ENCODE measurements around the gene DNAJC5.
"Not testable (repeated sequence)": the region's sequence is repeated elsewhere in the genome, so short reads cannot be mapped to it uniquely, and the experiment has no call there.

DNAJC5 gene

DNA sequence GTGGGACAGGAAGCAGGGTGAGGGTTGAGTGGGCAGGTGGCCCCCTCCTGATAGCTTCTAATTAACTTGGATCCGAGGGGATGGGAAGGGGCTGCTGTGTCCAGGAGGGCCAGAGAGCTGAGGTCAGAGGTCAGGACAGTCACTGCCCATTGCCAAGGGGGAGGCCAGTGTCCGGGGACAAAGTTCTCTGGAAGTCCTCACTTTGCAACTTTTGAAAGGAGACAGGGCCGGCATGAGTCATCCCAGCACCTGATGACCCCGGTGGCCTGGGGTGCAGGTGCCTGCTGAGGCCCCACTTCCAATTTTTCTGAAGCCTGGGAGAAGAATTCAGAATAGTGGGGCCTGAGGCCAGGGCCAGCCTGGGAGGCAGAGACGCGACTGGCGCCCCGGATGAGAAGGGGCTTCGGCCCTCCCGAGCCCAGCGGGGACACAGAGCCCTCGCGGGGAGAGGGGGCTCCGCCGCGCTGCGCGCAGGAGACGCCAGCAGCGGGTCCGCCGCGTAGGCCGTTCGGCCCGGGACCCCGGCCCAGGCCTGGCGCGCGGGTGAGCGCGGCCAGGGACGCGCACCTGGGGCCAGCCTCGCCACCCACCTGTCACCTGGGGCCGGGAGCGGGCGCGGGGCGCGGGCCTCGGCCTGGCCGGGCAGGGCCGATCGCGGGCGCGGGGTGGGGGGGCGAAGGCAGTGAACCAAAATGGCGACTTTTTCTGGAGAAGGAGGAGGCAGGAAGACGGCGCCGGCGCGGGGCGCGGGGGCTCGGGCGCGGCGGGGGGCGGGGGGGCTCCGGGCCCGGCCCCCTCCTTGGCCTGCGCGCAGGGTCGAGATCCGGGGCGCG is 74.2 kb downstream of the DNAJC5 start:
- no peak for DNase-seq (ENCODE audit: low spot score)

DNA sequence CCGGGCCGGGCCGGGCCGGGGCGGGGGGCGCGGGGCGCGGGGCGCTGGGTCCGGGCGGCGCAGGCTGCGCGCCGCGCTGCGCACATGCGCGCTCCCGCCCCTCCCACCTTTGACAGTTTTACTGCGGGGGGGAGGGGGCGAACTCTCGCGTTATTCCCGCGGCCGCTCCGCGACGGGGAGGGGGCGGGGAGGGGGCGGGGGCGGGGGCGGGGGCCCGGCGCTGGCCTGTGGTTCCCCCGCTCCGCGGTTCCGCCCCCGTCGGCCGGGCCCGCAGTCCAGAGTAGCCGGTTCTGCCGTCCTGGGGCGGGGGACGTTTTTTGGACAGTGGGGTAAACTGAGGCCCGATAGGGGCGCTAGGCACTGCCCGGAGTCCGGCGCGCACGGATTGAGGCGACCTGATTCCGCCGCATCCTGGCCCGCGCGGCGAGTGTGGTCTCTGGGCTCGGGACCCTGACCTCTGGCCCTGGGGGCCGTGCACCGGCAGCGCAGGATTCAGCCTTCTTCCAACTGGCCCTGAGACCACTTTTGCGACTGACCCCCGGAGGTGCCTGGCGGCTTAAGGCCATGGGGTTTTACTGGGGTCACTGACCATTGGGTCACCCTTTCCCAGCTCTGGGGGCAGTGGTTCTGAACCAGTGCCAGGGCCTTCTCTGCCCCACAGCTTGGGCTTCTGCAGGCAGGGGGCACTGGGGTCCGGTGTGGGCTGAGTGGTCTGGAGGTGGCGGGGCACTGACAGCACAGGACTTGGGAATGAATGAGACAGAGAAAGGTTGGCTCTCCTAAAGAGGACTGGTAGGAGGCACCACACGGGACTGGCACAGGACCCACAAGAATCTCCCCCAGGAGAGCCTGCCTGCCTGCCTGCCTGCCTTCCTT is 75.2 kb downstream of the DNAJC5 start, which contains the start of gene ZNF512B:
Gene ZNF512B, minus strand, starts transcription at position 93 of the 876 bp plus-strand sequence. CDS start 1,980 bp downstream, outside the sequence.
- DNase-seq (ENCODE audit: low spot score): peak; percentile 57

GRCh38 chr20:63970714-63971431 is 75.9 kb downstream of the DNAJC5 start:
- no peak for DNase-seq (ENCODE audit: low spot score)

DNA sequence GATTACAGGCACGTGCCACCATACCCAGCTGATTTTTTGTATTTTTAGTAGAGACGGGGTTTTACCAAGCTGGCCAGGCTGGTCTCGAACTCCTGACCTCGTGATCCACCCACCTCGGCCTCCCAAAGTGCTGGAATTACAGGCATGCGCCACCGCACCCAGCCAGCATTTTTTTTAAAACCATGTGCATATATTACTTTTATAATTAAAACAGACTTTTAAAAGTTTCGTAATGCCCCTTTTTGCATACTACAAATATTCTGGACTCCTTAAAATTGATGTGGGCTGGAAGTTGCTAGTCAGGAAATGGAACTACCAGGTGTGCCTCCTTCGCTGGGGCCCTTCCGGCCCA is 77.0 kb downstream of the DNAJC5 start:
- DNase-seq (ENCODE audit: low spot score): not testable (repeated sequence)

GRCh38 chr20:63972312-63973159 is 77.6 kb downstream of the DNAJC5 start:
- peak; percentile 2 for DNase-seq (ENCODE audit: low spot score)

GRCh38 chr20:63973160-63973479 is 78.2 kb downstream of the DNAJC5 start:
- DNase-seq (ENCODE audit: low spot score): no peak

DNA sequence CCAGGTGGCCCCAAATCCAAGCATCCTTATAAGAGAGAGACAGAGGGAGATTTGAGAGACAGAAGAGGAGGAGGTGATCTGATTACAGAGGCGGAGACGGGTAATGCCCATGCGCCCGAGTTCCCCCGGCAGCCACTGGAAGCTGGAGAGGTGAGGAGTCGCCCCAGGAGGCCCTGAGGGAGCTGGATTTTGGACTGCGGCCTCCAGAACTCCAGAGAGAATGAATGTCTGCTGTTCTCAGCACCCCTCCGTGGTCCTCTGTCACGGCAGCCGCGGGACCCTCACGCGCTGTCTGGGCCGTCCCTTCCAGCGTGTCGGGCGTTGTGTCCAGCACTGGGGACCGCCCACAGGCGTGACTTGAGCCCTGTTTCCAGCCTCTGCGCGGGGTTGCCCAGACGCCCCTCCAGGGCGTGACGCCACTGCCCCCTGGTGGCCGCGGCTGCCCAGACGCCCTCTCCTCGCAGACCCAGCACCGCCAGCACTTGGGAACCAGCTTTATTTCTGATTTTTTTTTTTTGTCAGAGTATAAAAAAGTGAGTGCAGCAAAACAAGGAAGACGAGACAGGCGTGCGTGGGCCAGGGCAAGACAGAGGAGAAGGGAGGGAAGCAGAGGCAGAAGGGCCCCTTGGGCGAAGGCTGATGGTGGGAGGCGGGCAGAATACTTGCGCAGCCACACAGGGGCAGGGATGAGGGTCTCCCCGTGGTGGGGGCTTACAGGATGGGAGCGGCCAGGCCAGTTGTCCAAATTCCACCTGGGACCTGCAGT is 78.9 kb downstream of the DNAJC5 start:
- DNase-seq (ENCODE audit: low spot score): peak; percentile 79

DNA sequence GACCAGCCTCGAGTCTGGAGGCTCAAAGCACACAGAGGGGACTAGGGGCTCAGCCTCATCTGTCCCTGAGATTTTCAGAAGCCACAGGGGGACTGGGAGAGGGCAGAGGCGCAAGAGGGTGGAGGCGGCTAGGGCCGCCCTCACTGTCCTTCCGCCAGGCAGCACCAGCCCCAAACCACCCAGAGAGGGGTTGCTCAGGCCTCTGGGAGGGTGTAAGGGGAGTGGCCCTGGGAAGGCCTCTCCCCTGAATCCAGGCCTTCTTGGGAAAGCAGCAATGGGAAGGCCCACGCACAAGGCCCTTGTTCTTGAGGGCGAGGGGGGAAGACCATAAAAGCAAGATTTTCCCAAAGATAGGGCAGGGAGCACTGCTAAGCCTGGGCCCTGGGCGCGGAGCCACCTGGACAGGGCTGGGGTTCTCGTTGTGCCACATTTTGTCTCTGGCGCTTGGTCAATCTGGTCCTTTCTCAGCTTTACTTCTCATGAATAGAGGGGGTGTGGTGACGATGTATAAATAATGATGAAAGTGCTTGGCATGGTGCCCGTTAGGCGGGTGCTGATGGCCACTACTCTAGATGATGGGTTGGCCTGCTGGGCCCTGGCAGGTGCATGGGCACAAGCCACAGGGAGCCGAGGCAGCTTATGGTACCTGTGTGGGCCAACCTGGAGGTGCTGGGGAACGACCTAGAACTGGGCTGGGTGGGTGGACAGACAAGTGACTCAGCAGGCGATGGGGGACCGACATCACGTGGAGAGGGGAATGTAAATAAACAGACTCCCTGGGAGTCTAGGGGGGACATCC is 79.7 kb downstream of the DNAJC5 start:
- peak; percentile 2 for DNase-seq (ENCODE audit: low spot score)

- not testable (repeated sequence) for DNase-seq (ENCODE audit: low spot score)
These were observed 81.6 kb downstream of the DNAJC5 start for GRCh38 chr20:63976511-63976910.

DNA sequence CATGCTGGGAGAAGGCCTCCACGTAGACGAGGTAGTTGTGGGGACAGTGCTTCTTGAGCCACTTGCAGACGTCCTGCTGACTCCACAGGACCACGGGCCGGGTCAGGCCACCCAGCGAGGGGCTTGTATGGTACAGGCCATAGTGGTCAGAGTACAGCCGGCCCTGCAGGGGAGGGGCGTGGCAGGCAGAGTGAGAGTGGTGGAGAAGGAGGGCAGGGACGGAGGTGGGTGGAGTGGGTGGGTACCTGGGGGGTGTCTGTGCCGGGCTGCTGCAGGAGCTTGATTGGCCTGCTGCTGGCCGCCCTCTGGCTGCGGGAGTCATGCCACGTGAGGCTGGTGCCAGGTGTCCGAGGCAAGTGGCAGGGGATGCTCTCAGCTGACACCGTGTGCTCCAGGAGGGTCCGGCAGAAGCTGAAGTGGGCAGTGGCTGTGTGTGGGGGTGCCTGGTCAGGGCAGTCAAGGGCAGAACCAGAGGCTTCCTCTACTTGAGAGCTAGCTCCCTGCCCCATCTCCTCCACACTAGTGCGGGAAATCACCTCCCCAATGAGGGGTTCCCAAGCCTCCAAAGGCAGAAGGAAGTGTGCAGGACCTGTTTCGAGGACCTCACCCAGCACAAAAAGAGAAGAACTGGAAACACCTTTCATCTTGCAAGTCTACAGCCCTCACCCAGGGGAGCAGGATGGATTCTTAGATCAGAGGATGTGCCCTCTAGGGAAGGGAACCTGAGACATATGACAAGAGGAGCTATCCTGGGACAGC is 82.2 kb downstream of the DNAJC5 start:
- no peak for DNase-seq (ENCODE audit: low spot score)

DNA sequence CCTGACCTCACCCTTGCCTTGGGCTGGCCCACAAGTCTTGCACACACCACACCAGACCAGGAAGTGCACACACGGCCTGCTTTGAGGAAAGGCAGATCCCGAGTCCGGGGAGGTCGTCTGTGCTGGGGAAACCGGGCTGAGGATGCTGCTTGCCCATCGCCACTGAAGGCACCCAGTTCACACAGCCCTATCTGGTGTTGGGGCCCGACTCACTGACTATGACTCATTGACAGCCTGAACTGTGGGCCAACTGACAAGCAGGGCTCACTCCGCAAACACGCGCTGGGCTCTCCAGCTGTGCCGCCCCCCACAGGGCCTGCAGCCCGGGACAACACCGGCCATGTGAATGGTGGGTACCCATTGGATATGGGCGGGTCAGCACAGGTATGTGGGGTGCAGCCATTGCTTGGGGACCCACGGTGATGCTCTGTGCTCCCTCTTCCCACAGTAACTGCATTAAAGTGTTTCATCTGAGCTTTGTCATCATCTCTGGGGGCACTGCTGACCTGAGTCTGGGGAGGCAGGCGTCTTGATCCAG is 82.9 kb downstream of the DNAJC5 start:
- no peak for DNase-seq (ENCODE audit: low spot score)

GRCh38 chr20:63978319-63979228 is 83.6 kb downstream of the DNAJC5 start:
- DNase-seq (ENCODE audit: low spot score): peak; percentile 66

GRCh38 chr20:63979229-63979556 is 84.3 kb downstream of the DNAJC5 start:
- no peak for DNase-seq (ENCODE audit: low spot score)

GRCh38 chr20:63979557-63980316 is 84.8 kb downstream of the DNAJC5 start, which contains the start of gene SAMD10:
Gene SAMD10, minus strand, starts transcription at chr20:63979642. Its CDS starts 175 bp downstream, at chr20:63979467.
- peak; percentile 81 for DNase-seq (ENCODE audit: low spot score)

GRCh38 chr20:63980317-63980805 is 85.4 kb downstream of the DNAJC5 start:
- no peak for DNase-seq (ENCODE audit: low spot score)

DNA sequence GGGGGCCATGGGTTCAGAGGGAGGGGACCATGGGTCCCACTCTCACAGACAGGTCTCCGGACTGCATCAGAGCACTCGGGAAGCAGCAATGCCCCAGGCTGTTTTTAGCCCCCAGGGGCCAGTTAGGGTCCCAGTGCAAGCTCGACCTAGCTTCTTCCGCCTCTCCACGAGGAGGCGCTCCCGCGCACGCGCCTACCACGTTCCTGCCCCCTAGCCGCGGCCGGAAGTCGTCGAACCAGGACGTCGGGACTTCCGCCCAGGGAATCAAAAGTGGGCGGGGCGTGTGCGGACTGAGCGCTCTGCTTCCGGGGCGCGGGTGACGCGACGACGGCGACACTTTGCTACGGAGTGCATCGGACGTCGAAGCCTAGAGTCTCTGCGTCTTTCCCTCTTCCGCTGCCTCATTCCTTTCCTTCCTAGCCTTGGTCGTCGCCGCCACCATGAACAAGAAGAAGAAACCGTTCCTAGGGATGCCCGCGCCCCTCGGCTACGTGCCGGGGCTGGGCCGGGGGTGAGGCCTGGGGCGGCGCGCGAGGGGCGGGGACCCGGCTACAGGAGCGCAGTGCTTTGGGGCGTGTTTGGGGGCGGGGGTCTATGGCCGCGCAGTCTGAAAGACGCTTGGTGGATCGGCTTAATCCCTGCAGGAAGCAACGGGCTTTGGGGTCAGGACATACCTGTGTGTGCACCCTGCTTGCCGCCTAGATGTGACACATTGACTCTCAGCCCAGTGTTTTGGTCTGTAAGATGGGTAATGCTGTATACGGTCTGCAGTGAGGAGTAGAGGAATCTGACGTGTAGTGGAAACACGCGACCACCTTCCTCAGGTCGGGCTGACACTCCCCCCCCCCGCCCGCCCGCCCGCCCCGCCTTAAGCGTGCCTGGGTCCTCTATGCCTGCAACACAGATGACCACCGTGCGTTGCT is 86.1 kb downstream of the DNAJC5 start, which contains the start of gene PRPF6:
Gene PRPF6, plus strand, starts transcription at position 327 of the 923 bp plus-strand sequence. Its CDS starts 114 bp downstream, at position 441.
- peak; percentile 97 for DNase-seq (ENCODE audit: low spot score)

Data from NAMALWA (cell line).